Neural progenitor cell (in vitro differentiated cells): ENCODE measurements around the gene KCNT1. TPM values are rescaled to one million over a fixed set of nuclear protein-coding genes. Genes with fewer than 3 reads are reported as not detected.

Source experiments
- DNase-seq: peaks from one replicate; pipeline ENCODE4 v3.0.0-alpha.2; 2016; ENCODE audit warnings: low spot score
- H2AFZ ChIP-seq: fragments of 200-600 bp; sonication (generic); replicated peaks from 2 replicates; pipeline ENCODE4 v1.6.1; 2016; ENCODE audit warnings: antibody characterized with exemption
- H3F3A ChIP-seq: fragments of 200-600 bp; sonication (generic); 2 replicates; pipeline ENCODE4 v1.6.1; 2016; ENCODE audit warnings: antibody characterized with exemption, low read depth
- H3K27ac ChIP-seq: fragments of 200-600 bp; sonication (generic); 2 replicates; pipeline ENCODE4 v1.5.1; 2016; ENCODE audit warnings: mild to moderate bottlenecking
- H3K27me3 ChIP-seq: fragments of 200-600 bp; sonication (generic); 2 replicates; pipeline ENCODE4 v1.6.1; 2016; ENCODE audit warnings: mild to moderate bottlenecking, moderate library complexity
- H3K36me3 ChIP-seq: fragments of 200-600 bp; sonication (generic); 2 replicates; pipeline ENCODE4 v1.5.1; 2016
- H3K4me1 ChIP-seq: fragments of 200-600 bp; sonication (generic); 2 replicates; pipeline ENCODE4 v1.6.1; 2016; ENCODE audit warnings: mixed run types
- H3K4me2 ChIP-seq: fragments of 200-600 bp; sonication (generic); 2 replicates; pipeline ENCODE4 v1.6.1; 2016
- H3K4me3 ChIP-seq: fragments of 200-600 bp; sonication (generic); 2 replicates; pipeline ENCODE4 v1.5.1; 2016
- H3K79me2 ChIP-seq: fragments of 200-600 bp; sonication (generic); 2 replicates; pipeline ENCODE4 v1.6.1; 2016; ENCODE audit warnings: low read depth
- H3K9ac ChIP-seq: fragments of 200-600 bp; sonication (generic); 2 replicates; pipeline ENCODE4 v1.6.1; 2016
- H3K9me3 ChIP-seq: fragments of 200-600 bp; sonication (generic); 2 replicates; pipeline ENCODE4 v1.5.1; 2016; ENCODE audit warnings: low read depth
- H4K20me1 ChIP-seq: fragments of 200-600 bp; sonication (generic); 2 replicates; pipeline ENCODE4 v1.6.1; 2016; ENCODE audit warnings: low read depth
- H3K27ac Mint-ChIP-seq: 3 replicates; pipeline ENCODE4 v1.8.0; 2021; ENCODE audit warnings: mixed read lengths
- H3K27me3 Mint-ChIP-seq: 2 replicates; pipeline ENCODE4 v1.8.0; 2022; ENCODE audit warnings: low read depth, mild to moderate bottlenecking, inconsistent platforms, moderate library complexity, mixed read lengths; ENCODE audit not compliant: insufficient read depth
- H3K36me3 Mint-ChIP-seq: 3 replicates; pipeline ENCODE4 v1.8.0; 2021; ENCODE audit warnings: mixed read lengths
- H3K4me1 Mint-ChIP-seq: 3 replicates; pipeline ENCODE4 v1.8.0; 2021; ENCODE audit warnings: mixed read lengths
- H3K4me3 Mint-ChIP-seq: 3 replicates; pipeline ENCODE4 v1.8.0; 2021; ENCODE audit warnings: mild to moderate bottlenecking, moderate library complexity, mixed read lengths
- H3K9me3 Mint-ChIP-seq: 3 replicates; pipeline ENCODE4 v1.8.0; 2020; ENCODE audit warnings: mixed read lengths
- CTCF ChIP-seq: fragments of 200-600 bp; sonication (generic); IDR thresholded peaks from 2 replicates; pipeline ENCODE4 v1.5.1; 2017; ENCODE audit warnings: antibody characterized with exemption, mild to moderate bottlenecking
- EZH2 ChIP-seq: fragments of 200-600 bp; sonication (generic); IDR thresholded peaks from 2 replicates; pipeline ENCODE4 v1.6.1; 2017; ENCODE audit warnings: antibody characterized with exemption, mild to moderate bottlenecking, moderate library complexity
- EZH2phosphoT487 ChIP-seq: fragments of 200-600 bp; sonication (generic); IDR thresholded peaks from 2 replicates; pipeline ENCODE4 v1.6.1; 2017; ENCODE audit warnings: antibody characterized with exemption
- total RNA-seq: library from RNA; depleted of rRNA; stranded (reverse); fragments of >200 nt; gene quantifications from 2 replicates; pipeline ENCODE4 v1.2.3, GENCODE V29; 2015; ENCODE audit warnings: low replicate concordance

KCNT1 gene
- total RNA-seq, 1 donor from 2014 or later, result not detected

GRCh38 chr9:135695036-135695435 is 6.9 kb upstream of the KCNT1 start:
- Histone ChIP-seq H3K4me3 (no peak overlapping the region), H3K27ac (no peak overlapping the region), H3K4me2 (no peak overlapping the region), H4K20me1 (no peaks in the 10 kb centered on the region), H3K4me1 (no peaks in the 10 kb centered on the region), H3F3A (no peaks in the 10 kb centered on the region), H3K27me3 (no peaks in the 10 kb centered on the region), H3K36me3 (no peaks in the 10 kb centered on the region), H2AFZ (no peak overlapping the region), H3K79me2 (no peaks in the 10 kb centered on the region), H3K9ac (no peak overlapping the region), H3K9me3 (no peaks in the 10 kb centered on the region)
- Mint-ChIP-seq H3K9me3 (no peaks in the 10 kb centered on the region), H3K4me3 (no peak overlapping the region), H3K4me1 (peaks cover 17% of the 10 kb centered on the region), H3K27me3 (peaks cover 5% of the 10 kb centered on the region), H3K27ac (no peak overlapping the region), H3K36me3 (no peaks in the 10 kb centered on the region)
- no peak for TF ChIP-seq EZH2
- TF ChIP-seq EZH2phosphoT487, result no peak
- no peak for TF ChIP-seq CTCF
- no peak for DNase-seq

GRCh38 chr9:135695642-135696041 is 6.3 kb upstream of the KCNT1 start:
- H3F3A ChIP-seq, result no peaks in the 10 kb centered on the region
- H3K4me2 ChIP-seq, result no peak overlapping the region
- no peak overlapping the region for H3K4me3 Mint-ChIP-seq
- no peak overlapping the region for H3K27ac Mint-ChIP-seq
- no peaks in the 10 kb centered on the region for H3K36me3 Mint-ChIP-seq
- H3K9ac ChIP-seq, result no peak overlapping the region
- no peak overlapping the region for H3K27ac ChIP-seq
- H3K79me2 ChIP-seq, result no peaks in the 10 kb centered on the region
- H3K27me3 Mint-ChIP-seq, result peaks cover 5% of the 10 kb centered on the region
- H3K27me3 ChIP-seq, result no peaks in the 10 kb centered on the region
- H2AFZ ChIP-seq, result no peak overlapping the region
- no peaks in the 10 kb centered on the region for H4K20me1 ChIP-seq
- no peak overlapping the region for H3K4me3 ChIP-seq
- no peaks in the 10 kb centered on the region for H3K4me1 ChIP-seq
- no peaks in the 10 kb centered on the region for H3K36me3 ChIP-seq
- DNase-seq, result no peak
- H3K9me3 ChIP-seq, result no peaks in the 10 kb centered on the region
- TF ChIP-seq EZH2, result no peak
- no peak for TF ChIP-seq EZH2phosphoT487
- TF ChIP-seq CTCF, result no peak
- H3K9me3 Mint-ChIP-seq, result no peaks in the 10 kb centered on the region
- peaks cover 17% of the 10 kb centered on the region for H3K4me1 Mint-ChIP-seq

GRCh38 chr9:135696446-135696845 is 5.5 kb upstream of the KCNT1 start:
- H3K79me2 ChIP-seq, result no peaks in the 10 kb centered on the region
- no peaks in the 10 kb centered on the region for H3K36me3 ChIP-seq
- peaks cover 5% of the 10 kb centered on the region for H3K27me3 Mint-ChIP-seq
- H3F3A ChIP-seq, result no peaks in the 10 kb centered on the region
- H3K4me1 Mint-ChIP-seq, result peaks cover 13% of the 10 kb centered on the region
- H3K36me3 Mint-ChIP-seq, result no peaks in the 10 kb centered on the region
- no peak overlapping the region for H3K9ac ChIP-seq
- peaks cover 7% of the 10 kb centered on the region for H3K27me3 ChIP-seq
- no peak overlapping the region for H3K4me3 ChIP-seq
- H4K20me1 ChIP-seq, result no peaks in the 10 kb centered on the region
- no peak overlapping the region for H2AFZ ChIP-seq
- no peak overlapping the region for H3K27ac Mint-ChIP-seq
- no peak overlapping the region for H3K27ac ChIP-seq
- TF ChIP-seq CTCF (no peak), EZH2phosphoT487 (no peak), EZH2 (no peak)
- peaks cover 4% of the 10 kb centered on the region for H3K4me1 ChIP-seq
- no peak overlapping the region for H3K4me2 ChIP-seq
- H3K9me3 ChIP-seq, result no peaks in the 10 kb centered on the region
- H3K9me3 Mint-ChIP-seq, result no peaks in the 10 kb centered on the region
- no peak overlapping the region for H3K4me3 Mint-ChIP-seq
- no peak for DNase-seq
